NCI-H2196 treated with DMSO at 0.1 percent for 48 hours (cell line): ENCODE data around the gene ERBB3.

ENCODE experiments used
- DNase-seq: peaks from one replicate; lab custom pipeline; 2025; ENCODE audit not compliant: unreplicated experiment; lab: John Stamatoyannopoulos, UW

ERBB3 gene

GRCh38 chr12:56129942-56130495 is 50.1 kb downstream of the ERBB3 start:
- DNase-seq, result no peak

DNA sequence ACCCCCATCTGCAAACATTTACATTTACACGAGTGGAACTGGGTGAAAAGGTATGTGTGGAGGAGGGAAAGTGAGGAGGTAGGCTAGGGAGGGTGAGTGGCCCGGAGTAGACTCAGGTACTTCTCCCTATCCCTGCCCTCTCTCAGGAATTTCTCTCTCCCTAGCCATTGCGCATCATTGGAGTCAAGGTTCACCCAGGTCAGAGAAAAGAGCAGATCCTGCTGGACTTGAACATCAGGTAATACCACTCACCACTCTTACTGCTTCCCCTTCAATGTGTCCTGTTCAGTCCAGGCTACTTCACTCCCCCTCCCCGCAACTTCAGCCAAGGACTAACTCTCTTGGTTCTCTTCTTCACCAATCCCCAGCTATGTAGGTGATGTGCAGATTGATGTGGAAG is 50.9 kb downstream of the ERBB3 start:
- DNase-seq, result no peak

GRCh38 chr12:56134897-56135296 is 54.9 kb downstream of the ERBB3 start:
- no peak for DNase-seq

DNA sequence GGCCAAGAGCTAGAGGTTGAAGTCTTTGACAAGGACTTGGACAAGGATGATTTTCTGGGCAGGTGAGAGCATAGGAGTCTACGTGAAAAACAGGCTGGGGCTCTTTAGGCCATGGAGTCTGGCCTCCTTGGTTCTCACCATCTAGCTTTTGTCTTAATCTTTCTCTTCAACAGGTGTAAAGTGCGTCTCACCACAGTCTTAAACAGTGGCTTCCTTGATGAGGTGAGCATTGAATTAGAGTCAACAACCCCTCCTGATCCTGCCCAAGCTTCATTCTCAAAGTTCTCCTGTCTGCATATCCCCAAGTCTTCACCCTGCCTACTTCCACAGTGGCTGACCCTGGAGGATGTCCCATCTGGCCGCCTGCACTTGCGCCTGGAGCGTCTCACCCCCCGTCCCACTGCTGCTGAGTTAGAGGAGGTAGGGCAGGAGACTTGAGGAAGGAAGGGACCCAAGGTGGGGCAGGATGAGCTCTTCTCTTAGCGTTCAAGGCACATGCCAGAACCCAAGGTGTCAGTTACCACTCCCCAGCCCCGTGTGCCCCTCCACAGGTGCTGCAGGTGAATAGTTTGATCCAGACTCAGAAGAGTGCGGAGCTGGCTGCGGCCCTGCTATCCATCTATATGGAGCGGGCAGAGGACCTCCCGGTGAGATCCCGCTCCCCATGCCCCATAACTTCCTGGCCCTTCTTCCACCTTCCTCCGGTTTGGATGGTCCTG is 58.0 kb downstream of the ERBB3 start:
- no peak for DNase-seq

DNA sequence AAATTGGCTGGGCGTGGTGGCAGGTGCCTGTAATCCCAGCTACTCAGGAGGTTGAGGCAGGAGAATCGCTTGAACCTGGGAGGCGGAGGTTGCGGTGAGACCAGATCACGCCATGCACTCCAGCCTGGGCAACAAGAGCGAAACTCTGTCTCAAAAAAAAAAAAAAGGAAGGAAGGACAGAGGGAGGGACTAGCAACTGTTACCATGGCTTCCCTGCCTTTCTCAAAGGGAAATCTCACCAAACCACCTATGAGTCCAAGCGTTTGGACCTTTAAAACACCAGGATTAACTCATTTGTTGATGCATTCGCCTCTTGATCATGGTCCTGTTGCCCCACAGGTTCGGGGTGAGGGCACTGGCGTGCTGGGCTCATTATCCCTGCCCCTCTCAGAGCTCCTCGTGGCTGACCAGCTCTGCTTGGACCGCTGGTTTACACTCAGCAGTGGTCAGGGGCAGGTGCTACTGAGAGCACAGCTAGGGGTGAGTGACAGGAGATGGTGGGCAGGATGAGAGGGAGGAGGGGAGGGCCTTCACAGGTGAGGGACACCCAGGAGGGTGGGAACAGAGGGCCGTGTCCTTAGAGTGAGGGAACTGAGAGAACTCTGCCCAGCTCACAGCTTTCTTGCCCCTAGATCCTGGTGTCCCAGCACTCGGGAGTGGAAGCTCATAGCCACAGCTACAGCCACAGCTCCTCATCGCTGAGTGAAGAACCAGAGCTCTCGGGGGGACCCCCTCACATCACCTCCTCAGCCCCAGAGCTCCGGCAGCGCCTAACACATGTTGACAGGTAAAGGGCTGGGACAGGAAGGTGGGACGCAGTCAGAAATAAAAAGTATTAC is 62.2 kb downstream of the ERBB3 start:
- DNase-seq, result no peak

GRCh38 chr12:56143217-56143616 is 63.3 kb downstream of the ERBB3 start:
- no peak for DNase-seq

DNA sequence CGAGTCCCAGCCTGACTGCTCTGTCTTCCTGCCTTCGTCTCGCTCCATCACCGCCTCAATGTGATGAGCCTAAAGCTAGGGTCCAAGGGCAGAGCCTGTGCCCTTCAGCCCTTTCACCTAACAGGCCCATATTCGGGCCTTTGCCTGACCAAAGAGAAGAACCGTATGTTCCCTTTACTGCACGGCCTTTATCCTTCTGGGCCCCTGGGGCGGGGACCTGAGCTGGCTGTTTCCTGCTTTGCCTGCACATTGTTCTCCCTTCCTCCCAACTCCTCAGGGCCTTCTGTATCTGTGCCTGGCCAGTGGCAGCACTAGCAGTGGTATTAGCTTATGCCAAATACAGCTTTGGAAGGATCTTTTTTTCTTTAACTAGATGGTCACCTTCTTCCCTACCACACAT is 63.9 kb downstream of the ERBB3 start:
- no peak for DNase-seq

GRCh38 chr12:56145217-56145616 is 65.3 kb downstream of the ERBB3 start:
- DNase-seq, result no peak

DNA sequence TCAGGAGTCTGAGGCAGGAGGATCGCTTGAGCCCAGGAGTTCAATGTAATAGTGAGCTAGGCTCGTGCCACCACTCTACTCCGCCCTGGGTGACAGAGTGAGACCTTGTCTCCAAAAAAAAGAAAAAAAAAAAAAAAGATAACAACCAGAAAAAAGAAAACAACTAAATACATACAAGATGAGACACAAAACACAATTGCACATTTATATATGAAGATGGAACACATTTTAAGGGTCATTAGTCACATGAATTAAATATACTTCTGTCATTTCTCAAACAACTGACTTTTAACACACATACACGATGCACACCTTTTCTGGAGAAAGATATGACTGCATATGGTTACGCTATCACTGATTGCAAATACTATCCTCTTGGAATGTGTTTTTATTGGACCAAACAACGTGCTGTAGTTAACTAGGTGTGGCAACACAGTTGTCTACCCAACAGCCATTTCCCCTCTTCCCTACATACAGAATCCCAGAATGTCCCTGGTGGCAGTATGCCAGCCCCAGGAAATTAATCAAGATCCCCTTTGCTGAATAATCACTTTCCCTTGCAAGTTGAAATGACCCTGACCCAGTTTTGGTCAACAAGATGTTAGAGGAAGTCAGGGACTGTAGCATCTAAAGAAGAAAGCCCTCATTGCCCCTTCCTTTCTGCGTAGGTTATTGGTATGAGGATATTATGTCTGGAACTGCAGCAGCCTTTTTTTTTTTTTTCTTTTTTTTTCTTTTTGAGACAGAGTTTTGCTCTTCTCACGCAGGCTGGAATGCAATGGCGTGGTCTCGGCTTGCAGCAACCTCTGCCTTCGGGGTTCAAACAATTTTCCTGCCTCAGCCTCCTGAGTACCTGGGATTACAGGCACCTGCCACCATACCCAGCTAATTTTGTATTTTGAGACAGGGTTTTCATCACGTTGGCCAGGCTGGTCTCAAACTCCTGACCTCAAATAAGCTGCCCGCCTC is 66.8 kb downstream of the ERBB3 start:
- no peak for DNase-seq

DNA sequence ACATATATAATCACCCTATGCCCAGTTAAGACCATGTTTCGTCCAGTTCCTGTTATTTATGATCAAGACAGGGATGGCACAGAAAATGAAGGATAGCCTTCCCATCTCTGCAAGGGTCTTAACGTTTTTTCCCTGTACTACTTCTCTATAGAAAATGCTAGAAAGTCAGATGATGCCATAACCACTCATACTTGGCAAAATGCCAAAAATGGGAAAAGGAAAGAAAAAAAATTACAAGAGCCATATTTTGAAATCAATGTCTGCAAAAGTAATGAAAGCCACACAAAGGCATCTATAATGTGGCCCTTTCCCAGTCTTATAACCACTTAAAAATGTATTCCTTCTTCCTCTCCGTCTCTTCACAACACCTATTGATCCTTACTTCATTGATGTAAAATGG is 70.6 kb downstream of the ERBB3 start:
- no peak for DNase-seq

- peak; percentile 17 for DNase-seq
Measured at GRCh38 chr12:56151672-56152131, 71.7 kb downstream of the ERBB3 start.

GRCh38 chr12:56152132-56152755 is 72.3 kb downstream of the ERBB3 start, which contains the start of gene MYL6B:
Gene MYL6B, plus strand, starts transcription at chr12:56152587. Its CDS starts 1,332 bp downstream, at chr12:56153919.
- peak; percentile 86 for DNase-seq
